NCI-H1694 treated with DMSO at 0.1 percent for 48 hours (cell line): ENCODE measurements around the gene FAT4.

ENCODE experiments used
- DNase-seq: peaks from one replicate; lab custom pipeline; 2025; lab: John Stamatoyannopoulos, UW

FAT4 gene

GRCh38 chr4:125316401-125316790 is 1.6 kb downstream of the FAT4 start:
- no peak for DNase-seq

DNA sequence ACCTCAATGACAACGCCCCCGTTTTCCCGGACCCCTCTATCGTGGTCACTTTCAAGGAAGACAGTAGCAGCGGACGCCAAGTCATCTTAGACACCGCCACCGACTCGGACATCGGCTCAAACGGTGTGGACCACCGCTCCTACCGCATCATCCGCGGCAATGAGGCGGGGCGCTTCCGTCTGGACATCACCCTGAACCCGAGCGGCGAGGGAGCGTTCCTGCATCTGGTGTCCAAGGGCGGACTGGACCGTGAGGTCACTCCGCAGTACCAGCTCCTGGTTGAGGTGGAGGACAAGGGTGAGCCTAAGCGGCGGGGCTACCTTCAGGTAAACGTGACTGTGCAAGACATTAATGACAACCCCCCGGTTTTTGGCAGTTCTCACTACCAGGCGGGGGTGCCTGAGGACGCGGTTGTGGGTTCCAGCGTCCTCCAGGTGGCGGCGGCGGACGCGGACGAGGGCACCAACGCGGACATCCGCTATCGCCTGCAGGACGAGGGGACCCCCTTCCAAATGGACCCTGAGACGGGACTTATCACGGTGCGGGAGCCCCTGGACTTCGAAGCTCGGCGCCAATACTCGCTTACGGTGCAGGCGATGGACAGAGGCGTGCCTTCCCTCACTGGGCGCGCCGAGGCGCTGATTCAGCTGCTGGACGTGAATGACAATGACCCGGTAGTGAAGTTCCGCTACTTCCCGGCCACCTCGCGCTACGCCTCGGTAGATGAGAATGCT is 2.2 kb downstream of the FAT4 start:
- DNase-seq, result no peak

DNA sequence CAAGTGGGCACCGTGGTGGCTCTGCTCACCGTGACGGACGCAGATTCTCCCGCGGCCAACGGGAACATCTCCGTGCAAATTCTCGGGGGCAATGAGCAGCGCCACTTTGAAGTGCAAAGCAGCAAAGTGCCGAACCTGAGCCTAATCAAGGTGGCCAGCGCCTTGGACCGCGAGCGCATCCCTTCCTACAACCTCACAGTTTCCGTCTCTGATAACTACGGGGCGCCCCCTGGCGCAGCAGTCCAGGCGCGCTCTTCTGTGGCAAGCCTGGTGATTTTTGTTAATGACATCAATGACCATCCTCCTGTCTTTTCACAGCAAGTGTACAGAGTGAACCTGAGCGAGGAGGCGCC is 2.7 kb downstream of the FAT4 start:
- no peak for DNase-seq

DNA sequence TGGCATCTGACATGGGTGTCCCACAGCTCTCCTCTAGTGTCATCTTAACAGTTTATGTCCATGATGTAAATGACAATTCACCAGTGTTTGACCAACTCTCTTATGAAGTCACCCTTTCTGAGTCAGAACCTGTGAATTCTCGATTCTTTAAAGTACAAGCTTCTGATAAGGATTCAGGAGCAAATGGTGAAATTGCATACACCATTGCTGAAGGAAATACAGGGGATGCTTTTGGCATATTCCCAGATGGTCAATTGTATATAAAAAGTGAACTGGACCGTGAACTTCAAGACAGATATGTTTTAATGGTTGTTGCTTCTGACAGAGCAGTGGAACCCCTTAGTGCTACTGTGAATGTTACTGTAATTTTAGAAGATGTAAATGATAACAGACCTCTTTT is 4.6 kb downstream of the FAT4 start:
- DNase-seq, result no peak

GRCh38 chr4:125321709-125322365 is 7.1 kb downstream of the FAT4 start:
- no peak for DNase-seq

- DNase-seq, result no peak
Observed at GRCh38 chr4:125322366-125322730, 7.6 kb downstream of the FAT4 start.

DNA sequence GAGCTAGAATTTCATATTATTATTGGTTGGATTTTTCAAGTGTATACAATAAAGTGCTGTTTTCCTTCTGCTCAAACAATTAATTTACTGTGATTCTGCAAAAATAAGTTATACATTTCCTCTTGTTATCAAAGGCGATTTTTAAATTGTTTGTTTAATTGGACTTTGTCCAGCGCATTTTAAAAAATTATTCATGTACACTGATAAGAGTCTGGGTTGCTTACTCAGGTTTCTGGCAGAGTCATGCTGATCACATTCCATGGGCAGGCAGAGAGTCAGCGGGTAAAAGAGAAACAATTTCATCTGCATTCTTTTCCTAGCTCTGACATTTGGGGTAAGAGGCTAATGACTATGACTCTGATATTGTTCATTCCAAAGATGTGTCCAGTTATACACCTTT is 8.9 kb downstream of the FAT4 start:
- DNase-seq, result no peak

DNA sequence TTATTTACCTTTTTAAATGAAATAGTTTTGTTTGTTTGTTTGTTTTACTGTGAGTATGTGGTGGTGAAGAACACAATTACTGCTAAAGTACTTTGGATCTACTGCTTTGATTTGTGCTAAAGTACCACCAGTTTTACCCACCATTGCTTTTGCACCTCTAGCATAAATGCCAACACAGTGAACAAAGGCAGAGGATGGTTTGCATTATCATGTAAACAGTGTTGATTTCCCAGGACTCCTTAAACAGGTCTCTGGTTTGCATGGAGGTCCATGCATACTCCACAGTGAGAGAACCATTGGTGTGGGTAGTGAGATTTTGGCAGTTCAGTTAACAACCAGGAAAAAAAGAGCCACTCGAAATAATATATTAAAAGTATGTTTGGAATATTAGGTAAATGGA is 11.0 kb downstream of the FAT4 start:
- no peak for DNase-seq

- DNase-seq, result no peak
Observed at GRCh38 chr4:125331116-125331515, 16.4 kb downstream of the FAT4 start.

DNA sequence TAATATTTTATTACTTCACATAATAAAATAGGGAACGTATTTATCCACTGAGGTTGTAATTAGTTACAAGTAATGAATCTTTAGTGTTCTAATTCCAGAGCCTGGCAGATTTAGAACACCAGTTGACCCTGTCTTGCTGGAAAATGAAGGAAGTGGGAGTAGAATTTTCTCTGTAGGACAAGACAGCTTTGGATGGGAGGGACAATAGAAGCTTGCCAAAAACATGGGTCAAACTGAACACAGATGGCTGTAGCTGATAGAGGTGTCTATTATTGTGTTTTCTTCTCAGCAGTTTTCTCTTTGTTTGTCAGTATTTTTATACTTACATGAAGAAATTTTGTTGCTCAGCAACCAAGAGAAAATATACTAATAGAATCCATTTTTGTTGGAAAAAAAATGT is 20.2 kb downstream of the FAT4 start:
- DNase-seq, result no peak

DNA sequence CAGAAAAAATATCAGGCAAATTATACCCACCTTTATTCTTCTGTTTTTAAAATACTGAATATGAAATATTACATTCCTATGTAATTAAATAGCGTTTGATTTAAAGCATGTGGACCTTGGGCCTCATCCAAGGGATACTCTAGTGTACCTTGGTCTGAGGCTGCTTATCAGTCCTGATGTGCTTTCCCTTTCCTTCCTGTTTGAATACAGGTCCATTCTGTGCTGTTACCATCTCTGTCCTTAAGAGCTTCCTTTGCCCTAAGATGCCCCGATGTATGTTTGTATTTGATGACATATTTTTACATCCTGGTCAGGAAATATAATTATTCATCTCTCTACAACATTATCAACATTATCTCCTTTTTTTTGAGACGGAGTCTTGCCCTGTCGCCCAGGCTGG is 24.1 kb downstream of the FAT4 start:
- DNase-seq, result no peak

DNA sequence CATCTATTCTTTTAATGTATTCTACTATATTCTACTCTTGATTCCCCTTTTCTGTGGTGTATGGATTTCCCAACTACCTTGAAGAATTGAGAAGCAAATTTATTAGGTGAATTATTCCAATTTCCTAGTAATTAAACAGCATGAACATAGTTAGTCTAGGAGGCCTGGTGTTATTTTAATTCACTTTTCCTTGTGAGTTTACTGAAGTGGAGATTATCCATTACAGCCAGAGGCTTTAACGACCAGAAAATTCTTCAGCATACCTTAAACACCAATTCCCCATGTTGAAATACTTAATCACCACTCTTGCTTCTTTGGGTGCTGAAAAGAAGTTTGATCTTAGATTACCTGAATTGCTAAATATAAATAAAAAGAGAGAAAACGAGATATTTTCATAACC is 29.4 kb downstream of the FAT4 start:
- DNase-seq, result no peak

DNA sequence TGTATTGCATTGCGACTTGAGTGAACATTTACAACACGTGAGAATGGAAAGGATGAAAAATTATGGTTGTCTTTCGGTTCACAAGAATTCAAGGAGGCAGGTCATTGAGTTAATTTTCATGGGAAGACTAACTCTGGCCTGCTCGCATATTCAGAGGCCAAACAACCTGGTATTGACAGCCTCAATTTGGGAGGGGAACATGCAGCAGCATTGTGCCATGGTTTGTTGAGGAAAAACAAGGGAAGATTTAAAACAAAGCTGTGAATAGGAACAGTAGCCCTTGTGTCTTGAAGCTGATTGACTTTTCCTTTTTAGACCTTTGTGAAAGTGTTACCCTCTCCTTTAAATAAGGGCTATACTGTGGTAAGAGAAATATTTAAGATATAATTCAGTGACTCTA is 31.9 kb downstream of the FAT4 start:
- DNase-seq, result no peak

GRCh38 chr4:125350470-125351135 is 35.8 kb downstream of the FAT4 start:
- DNase-seq, result no peak

GRCh38 chr4:125352521-125352920 is 37.8 kb downstream of the FAT4 start:
- DNase-seq, result no peak

DNA sequence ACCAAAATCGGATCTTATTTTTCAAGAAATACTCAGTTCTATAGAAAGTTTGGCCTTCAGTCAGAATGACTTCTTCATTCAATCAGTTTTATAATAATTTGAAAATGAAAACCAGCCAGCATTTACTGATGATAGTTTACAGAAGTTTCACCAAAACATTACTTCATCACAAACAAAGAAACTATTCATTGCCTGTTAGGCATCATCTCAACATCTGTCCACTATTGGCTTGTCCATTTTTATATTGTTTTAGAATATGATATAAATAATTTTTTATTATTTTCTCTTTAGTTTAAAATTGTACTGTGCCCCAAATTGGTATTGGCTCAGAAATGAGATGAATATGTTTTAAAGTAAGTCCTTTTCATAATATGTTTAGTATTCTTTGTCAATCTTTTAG is 38.4 kb downstream of the FAT4 start:
- DNase-seq, result no peak

DNA sequence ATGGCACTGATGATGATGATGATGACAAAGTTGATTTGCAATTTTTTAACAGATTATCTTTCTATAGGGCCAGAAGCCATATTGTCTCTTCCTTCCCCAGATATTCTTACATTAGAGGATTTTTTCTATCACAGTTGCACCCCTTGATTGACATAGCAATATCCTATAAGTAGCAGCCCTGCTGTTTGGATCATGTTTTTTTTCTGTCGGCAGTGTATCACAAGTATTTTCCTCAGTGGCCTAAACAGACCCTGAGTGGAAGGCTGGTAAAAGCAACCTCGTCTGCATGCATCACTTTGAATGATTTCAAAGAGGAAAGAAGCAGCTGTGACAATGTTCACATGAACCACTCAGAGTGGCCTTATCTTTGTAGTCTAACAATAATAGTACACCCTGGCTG is 41.0 kb downstream of the FAT4 start:
- DNase-seq, result no peak

- no peak for DNase-seq
Observed at GRCh38 chr4:125357675-125358074, 42.9 kb downstream of the FAT4 start.

DNA sequence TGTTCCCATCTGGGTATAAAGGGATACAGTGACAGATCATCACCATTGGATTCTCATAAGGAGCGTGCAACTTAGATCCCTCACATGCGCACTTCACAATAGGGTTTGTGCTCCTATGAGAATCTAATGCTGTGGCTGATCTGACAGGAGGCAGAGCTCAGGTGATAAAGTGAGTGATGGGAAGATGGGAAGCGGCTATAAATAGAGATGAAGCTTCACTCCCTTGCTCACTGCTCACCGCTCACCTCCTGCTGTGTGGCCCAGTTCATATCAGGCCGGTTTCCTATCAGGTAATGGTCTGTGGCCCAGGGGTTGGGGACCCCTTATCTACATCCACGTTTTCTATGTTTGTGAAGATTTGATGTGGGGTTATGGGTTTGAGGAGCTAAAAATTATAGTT is 43.7 kb downstream of the FAT4 start:
- DNase-seq, result no peak

DNA sequence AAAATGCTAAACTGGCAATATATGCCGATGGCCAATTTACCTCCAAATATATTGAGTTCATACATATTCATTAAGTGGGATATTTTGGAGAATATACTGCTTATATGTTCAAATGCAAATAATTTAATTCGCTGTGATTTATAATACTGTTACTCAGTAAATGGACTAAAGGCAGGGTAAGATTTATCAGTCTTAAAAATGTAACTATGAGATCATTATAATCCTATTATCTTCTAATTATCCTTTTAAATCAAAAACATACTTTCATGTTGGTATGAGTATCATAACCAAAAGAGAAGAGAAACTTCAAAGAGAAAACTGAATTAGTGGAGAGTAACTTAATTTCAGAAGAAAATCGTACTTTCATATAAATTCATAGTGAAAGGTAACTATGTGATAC is 44.6 kb downstream of the FAT4 start:
- DNase-seq, result no peak

GRCh38 chr4:125359960-125360634 is 45.3 kb downstream of the FAT4 start:
- no peak for DNase-seq

DNA sequence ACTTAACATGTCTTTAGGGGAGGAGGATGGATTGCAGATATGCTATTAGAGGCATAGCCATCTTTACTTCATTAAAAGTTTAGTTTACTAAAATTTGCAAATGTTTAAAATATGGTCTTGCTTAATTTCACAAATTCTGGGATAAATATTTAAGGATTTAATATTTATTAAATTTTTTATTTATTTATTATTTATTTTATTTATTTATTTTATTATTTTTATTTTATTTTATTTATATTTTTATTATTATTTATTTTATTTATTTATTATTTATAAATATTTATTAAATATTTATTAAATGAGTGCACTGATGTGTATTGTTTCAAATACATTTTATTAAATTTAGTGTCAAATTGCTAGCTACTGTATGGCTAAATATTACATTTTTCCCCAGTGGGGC is 46.0 kb downstream of the FAT4 start:
- no peak for DNase-seq
